D721Med (cell line): ENCODE data around the gene SMIM32.

Source experiments
- DNase-seq: peaks from one replicate; pipeline ENCODE4 v3.0.0; 2011; ENCODE audit warnings: low spot score; ENCODE audit not compliant: insufficient read length
- FAIRE-seq: peaks from 2 replicates; lab custom pipeline; 2011; peaks lifted over from hg19 to GRCh38; lab: Jason Lieb, UNC
- TF ChIP-seq, protein P1 (sequence below): IDR thresholded peaks from 2 replicates; pipeline ENCODE4 v1.5.1; 2012; ENCODE audit warnings: mild to moderate bottlenecking, control low read depth; ENCODE audit not compliant: insufficient read depth; ENCODE audit errors: missing control alignments

Gene SMIM32

DNA sequence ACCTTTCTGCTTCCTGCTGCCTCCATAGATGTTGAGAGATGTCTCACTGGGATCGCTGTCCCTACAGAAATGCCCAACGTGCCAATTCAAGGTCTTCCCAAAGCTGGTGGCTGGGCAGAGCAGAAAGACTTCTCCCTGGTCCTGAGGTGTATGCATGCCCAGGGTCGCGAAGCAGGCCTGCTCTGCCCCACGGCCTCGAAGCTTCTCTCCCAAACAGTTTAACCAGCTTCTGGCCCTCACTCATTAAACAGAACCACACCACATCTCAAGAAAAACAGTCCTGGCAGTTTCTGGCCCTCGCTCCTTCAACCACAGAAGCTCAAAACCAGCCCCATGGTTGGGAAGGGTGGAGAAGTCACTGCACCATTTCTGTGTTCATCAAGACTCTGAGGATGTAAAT is 14.7 kb upstream of the SMIM32 start:
- DNase-seq (no peak), FAIRE-seq (no peak)
- TF ChIP-seq, protein P1, sequence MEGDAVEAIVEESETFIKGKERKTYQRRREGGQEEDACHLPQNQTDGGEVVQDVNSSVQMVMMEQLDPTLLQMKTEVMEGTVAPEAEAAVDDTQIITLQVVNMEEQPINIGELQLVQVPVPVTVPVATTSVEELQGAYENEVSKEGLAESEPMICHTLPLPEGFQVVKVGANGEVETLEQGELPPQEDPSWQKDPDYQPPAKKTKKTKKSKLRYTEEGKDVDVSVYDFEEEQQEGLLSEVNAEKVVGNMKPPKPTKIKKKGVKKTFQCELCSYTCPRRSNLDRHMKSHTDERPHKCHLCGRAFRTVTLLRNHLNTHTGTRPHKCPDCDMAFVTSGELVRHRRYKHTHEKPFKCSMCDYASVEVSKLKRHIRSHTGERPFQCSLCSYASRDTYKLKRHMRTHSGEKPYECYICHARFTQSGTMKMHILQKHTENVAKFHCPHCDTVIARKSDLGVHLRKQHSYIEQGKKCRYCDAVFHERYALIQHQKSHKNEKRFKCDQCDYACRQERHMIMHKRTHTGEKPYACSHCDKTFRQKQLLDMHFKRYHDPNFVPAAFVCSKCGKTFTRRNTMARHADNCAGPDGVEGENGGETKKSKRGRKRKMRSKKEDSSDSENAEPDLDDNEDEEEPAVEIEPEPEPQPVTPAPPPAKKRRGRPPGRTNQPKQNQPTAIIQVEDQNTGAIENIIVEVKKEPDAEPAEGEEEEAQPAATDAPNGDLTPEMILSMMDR, result no peak

DNA sequence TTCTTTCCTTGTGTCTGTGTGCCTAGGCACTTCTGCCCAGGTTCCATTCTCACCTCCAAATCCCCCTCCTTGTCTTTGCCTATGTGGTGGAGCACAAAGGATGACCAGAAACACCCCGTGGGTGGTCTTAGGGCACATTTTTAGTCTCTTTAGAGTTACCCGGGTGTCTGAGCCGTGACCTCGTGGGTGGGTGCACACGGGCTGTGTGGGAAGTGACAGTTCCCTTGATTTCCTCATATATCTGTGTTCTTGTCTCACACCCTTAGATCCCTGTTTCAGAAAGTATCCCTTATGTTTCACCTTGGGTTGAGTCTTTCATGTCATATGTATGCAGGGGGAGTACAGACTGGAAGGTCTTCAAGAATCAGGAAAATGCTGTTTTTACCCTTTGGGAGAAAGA is 13.4 kb upstream of the SMIM32 start:
- no peak for DNase-seq
- TF ChIP-seq, protein P1, result no peak

DNA sequence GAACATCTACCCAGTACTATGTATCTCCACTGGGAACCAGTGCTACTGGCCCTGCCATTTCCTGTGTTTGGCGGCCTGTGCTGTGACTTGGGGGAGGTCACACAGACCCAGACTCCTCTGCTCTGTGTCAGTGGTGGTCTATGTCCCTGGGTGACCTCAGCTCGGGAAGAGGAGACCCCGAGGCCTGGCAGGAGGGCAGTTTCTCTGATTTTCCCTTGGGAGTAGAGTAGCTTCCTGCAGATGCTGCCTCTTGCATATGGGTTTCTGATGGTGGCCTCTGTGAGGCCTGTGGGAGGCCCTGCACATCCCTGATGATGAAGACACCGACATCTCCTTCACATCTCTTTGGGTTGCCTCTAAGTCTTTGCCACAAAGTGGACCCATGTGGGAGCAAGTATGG is 13.0 kb upstream of the SMIM32 start:
- FAIRE-seq, result no peak

More for the DNA sequence above, 13.4 kb upstream of the SMIM32 start:
- FAIRE-seq, result no peak

DNA sequence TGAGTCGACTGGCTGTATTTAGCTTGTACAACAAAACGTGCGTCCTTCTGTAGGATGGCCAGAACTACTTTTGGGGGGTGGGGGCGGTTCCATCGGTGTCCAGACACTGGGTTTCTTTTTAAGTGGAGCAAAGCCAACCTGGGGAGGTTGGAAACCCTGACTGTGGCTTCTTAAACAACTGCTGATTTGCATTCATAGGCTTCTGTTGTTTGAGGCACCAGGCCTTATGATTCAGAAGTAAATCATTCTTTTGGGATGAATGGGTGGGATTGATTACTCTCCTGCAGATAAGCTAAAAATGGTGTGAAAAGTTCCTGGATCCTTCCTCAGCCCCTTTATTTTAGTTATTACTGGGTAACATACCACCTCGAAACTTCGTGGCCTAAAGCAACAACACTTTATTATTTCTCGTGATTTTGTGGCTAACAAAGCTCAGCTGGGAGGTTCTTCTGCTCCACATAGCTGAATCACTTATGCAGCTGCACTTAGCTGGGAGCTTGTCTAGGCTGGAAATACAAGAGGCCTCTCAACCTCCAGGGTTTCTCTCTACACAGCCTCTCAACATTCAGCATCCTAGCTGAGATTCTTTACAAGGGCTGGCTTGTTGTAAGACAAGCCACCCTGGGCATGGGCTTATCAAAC is 12.2 kb upstream of the SMIM32 start:
- DNase-seq (no peak), FAIRE-seq (no peak)
- TF ChIP-seq, protein P1, result no peak

More for the DNA sequence above, 13.0 kb upstream of the SMIM32 start:
- no peak for DNase-seq
- TF ChIP-seq, protein P1, result no peak

DNA sequence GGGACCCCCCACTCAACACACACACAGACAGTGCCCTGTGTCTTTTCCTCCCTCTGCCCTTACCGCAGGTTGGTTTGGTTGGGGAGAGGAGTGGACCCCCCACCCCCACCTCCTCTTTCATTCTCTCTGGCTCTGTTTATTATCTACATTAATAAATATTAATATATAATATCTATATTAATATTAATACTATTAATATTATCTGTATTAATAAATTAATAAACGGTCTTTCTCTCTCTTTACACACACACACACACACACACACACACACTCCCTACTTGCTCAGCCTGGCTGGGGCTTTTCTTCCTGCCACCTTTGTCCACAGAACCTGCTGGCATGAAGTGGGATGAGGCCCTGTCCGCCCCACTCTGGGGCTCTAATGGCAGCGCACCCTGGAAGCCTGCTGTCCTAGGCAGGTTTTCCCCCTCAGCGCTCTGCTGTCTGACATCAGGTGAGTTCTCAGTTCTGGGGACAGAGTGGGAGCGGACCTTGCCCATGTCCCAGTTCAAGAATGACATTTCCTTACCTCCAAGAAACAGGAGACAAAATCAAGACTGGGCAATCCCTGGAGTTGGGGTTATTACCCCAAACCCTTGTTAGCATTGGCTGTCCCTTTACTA is 10.5 kb upstream of the SMIM32 start:
- TF ChIP-seq, protein P1, result no peak
- FAIRE-seq, result no peak
- DNase-seq, result no peak

DNA sequence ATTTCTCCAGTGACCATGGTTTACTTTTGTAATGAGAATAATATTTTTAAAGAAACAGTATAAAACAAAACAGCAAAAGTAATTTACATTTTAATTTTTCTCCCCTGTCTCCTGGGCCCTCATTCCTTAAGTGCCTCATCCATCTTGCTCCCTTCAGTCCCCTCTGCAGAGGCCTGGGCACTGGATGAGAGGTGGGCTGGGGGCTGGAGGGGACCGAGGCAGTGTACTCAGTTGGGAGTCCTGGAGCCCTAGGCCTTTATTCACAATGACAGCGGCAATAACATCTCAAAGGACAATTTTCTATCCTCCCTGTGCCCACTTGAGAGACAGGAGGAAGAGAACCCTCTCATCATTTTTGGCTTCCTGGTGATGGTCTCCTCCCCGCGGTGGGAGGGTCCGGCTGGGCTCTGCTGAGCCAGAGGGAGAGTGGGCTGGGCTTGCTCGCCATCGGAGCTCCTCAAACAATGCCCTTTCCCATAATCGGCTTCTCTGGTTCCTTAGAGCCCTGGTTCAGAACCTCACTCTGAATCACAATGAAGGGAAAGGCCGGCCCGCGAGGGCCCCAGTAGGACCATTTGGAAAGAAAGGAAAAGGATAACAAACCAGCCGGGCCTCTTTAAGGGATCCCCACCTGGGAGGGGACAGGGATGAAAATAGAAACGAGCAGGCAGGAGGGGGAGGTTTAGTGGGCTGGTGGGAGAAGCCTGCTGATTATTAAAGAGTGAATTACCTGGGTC is 9.7 kb upstream of the SMIM32 start:
- TF ChIP-seq, protein P1, result no peak
- DNase-seq (no peak), FAIRE-seq (no peak)
